Hippocampal formation (tissue), 2 donors: Measurements from ENCODE around the gene PAK1.
"Not testable (repeated sequence)": the region's sequence is repeated elsewhere in the genome, so short reads cannot be mapped to it uniquely, and the experiment has no call there.

Experiments used
- DNase-seq, 2 donors: peaks; one replicate each; lab custom pipeline; 2025; lab: John Stamatoyannopoulos, UW

PAK1 gene

DNA sequence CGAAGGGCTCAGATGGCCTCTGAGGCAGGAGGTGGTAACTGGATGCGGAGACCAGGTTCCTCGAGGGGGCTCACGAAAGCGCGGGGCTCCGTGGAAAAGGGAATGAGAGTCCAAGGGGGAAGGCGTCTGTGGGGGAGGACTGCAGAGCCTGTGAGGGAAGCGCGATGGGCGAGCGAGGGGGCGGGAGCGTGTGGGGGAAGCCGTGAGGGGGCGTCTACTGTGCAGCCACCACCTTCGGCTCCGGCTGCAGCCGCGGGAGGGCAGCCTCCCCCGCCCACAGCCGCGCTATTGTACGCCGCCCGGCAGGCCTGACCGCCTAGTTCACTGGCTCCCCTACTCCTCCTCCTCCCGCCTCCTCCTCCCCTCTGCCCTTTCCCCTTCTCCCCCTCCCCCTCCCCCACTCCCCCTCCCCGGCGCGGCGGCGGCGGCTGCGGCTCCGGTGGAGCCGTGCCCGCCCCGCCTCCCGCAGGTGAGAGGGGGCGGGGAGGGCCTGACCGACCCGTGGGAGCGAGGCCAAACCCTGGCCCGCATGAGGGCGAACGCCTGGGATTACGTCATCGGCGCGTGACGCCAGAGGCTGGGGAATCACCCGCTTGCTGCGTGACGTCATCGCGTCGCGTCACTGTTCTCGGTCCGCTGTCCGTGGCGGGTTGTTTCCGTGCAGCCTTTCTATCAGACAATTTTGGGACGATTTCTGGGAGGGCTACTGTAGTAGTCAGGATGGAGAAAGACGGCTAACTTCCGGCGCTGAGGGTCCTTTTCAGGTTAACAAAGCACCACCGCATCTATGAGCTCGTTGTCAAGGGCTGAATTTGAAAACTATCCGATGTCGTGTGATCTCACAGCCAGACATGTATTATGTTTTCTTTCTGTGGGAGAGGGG is at the start of gene PAK1:
Gene PAK1, minus strand, starts transcription at position 294 of the 883 bp plus-strand sequence. CDS start 81,574 bp downstream, outside the sequence.
- DNase-seq: peak; percentile 65 to 75

- no peak for DNase-seq
Observed at GRCh38 chr11:77522215-77522614, 48.3 kb upstream of the PAK1 start.

DNA sequence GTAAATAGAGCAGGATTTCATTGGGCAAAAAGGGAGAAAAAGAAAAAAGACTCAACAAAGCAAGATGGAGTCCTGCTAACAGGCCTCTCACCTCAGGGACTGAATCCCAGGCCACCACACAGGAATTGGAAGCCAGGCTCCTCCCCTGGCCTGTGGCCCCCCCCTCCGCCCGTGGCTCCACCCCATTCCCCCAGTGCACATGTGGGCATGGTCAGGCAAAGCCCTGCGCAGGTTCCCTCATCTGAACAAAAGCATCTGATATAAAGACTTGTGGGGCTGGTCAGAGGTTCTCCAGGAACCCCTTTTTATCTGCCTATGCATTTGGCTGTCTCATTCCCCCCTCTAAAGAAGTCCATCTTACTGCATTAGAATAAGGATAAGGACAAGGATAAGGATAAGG is 46.0 kb upstream of the PAK1 start:
- no peak for DNase-seq

DNA sequence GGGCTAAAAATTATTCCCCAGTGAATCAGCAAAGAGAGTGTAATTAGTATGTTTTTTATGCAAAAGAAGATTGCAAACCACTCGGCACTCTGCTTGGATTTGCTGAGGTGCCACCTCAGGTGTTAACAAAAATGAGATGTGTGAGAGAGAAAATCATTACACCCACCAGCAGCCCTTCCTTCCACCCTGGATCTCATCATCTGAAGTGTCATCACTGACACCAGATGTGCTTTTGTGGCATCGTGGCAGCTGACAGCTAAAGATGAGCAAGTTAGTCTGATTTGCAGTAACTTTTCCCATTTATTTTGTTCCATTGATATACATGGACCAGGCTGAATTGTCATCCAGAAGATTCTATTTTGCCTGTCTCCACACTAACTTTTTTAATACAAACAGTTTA is 44.6 kb upstream of the PAK1 start:
- DNase-seq: no peak

DNA sequence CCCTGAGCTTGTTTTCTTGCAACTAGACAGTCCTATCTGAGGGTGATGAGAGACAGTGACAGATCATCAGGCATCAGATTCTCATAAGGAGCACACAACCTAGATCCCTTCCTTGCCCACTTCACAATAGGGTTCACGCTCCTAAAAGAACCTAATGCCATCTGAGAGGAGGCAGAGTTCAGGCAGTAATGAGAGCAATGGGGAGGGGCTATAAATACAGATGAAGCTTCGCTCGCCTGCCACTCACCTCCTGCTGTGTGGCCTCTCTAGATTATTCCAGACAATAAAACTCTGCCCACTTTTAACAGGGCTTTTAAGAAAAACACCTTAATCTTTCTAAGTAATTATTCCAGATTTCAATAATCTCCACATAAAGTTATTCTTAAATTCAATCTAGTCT is 43.9 kb upstream of the PAK1 start:
- no peak for DNase-seq

GRCh38 chr11:77517226-77517625 is 43.3 kb upstream of the PAK1 start:
- DNase-seq: no peak

- DNase-seq: no peak
Observed at GRCh38 chr11:77515483-77515882, 41.6 kb upstream of the PAK1 start.

GRCh38 chr11:77515063-77515462 is 41.2 kb upstream of the PAK1 start:
- DNase-seq: no peak

DNA sequence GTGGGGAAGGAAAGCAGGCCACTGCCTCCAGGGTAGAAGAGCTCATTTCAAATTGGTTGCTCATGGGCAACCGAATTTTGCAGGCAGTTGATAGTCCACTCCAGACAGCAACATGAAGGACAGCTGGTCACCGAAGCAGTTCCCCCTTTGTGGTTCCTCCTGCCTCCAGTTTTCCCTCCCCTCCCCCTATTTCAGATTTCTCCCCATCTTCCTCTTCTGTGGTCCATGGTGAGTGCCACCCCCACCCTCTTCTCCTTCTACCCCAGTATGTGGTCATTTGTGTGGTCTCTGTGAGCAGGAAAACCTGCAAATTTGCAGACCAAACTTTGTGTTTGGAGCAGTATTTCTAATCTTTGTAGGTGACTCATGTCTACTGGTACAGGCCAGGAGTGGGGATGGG is 38.2 kb upstream of the PAK1 start:
- no peak for DNase-seq

DNA sequence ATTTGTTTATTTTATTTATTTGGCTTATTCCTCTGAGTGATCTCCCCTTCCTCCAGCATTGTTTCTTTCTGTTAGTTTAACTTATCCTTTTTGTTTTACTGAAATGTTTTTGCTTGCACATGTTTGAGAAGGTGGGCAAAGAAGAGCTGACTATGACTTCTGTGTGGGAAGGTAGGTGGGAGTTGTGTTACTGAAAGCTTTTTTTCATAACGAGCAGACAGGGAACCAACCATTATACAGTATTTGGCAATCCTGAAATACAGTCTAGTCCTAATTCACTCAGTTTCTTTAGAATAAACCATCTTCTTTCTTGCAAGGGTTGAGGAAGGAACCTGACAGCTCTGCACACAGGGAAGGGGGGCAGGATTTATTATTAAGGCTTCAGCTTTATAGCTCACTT is 37.0 kb upstream of the PAK1 start:
- DNase-seq: no peak

- DNase-seq: no peak
Observed at GRCh38 chr11:77510095-77510494, 36.2 kb upstream of the PAK1 start.

- no peak for DNase-seq
Observed at GRCh38 chr11:77508019-77508418, 34.1 kb upstream of the PAK1 start.

- DNase-seq: no peak
Observed at GRCh38 chr11:77506857-77507256, 33.0 kb upstream of the PAK1 start.

DNA sequence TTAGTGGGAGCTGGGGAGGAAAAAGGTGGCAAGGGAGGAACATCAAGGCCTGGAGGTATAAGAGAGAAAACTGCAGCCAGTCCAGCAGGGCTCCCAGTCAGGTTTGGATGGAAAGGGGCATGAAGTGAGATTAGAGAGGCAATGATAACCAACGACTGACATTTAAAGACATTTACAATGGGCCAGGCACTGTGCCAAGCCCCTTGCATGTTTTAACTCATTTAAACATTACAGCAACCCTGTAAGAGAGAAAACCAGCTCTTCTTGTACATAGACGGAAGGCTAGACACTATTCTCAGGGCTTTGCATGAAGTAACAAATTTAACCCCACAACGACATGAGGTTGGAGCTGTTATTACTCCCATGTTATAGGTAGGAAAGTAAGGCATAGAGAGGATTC is 32.1 kb upstream of the PAK1 start:
- DNase-seq: no peak

DNA sequence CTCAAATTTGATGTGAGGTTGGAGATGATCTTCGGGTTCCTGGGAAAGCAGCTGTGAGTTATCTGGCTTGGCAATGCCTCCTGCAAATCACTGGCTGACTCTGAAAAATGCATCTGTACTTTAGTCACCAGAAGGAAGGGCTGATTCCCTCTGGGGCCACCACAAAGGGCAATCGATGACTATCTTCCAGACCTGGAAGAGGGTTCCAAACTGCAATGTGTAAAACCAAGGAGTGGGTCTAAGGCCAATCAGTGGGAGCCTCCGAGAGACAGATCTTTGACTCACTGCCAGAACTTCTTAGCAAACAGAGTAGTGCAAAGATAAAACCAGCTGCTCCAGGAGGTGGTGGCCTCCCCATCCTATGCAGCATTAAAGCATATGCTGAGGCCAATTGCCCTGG is 29.1 kb upstream of the PAK1 start:
- DNase-seq: no peak

- DNase-seq: no peak
Observed at GRCh38 chr11:77502346-77502905, 28.5 kb upstream of the PAK1 start.

GRCh38 chr11:77501758-77502157 is 27.9 kb upstream of the PAK1 start:
- DNase-seq: no peak

- peak in 1 of 2 donors; percentile 20 for DNase-seq
Observed at GRCh38 chr11:77497368-77497767, 23.5 kb upstream of the PAK1 start.

GRCh38 chr11:77495526-77495925 is 21.6 kb upstream of the PAK1 start:
- no peak for DNase-seq

DNA sequence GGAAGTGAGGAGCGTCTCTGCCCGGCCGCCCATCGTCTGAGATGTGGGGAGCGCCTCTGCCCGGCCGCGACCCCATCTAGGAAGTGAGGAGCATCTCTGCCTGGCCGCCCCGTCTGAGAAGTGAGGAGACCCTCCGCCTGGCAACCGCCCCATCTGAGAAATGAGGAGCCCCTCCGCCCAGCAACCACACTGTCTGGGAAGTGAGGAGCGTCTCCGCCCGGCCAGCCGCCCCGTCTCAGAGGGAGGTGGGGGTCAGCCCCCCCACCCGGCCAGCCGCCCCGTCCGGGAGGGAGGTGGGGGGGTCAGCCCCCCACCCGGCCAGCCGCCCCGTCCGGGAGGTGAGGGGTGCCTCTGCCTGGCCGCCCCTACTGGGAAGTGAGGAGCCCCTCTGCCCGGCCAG is 16.1 kb upstream of the PAK1 start:
- DNase-seq: not testable (repeated sequence)

DNA sequence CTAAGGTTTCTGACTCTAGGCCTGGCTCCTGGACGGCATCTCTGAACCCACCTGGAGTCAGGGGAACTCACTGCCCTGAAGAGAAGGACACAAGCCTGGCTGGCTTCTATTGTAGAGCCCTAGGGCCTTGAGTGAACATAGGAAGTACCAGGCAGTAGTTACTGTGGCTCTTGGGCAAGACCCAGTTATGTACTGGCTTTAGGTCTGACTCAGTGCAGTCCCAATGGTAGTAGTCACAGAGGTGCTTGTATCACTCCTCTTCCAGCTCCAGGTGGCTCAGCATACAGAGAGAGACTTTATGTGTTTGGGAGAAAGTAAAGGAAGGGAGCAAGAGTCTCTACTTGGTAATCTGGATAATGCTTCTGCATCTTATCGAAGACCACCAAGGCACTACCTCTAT is 13.9 kb upstream of the PAK1 start:
- no peak for DNase-seq

DNA sequence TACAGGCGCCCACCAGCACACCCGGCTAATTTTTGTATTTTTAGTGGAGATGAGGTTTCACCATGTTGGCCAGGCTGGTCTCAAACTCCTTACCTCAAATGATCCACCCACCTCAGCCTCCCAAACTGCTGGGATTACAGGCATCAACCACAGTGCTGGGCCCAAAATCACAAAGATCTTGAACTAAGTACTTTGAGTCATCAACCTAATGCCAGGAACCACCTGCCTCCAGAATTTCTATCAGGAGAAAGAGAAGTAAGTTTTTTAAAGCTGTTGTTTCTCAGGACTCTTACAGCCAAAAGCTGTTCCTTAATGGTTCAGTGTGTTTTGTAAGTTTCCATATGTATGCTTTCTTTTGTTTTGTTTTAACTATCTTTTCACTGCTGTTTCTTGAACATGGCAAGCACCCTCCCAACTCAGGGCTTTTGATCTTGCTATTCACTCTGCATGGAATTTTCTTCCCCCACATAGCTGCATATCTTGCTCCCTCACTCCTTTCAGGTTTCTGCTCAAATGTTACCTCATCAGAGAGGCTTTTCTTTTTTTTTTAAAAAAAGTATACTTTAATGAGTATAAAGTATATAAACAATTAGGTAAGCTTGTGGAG is 6.0 kb upstream of the PAK1 start:
- DNase-seq: no peak

- no peak for DNase-seq
Observed at GRCh38 chr11:77475206-77475605, 1.3 kb upstream of the PAK1 start.
